HepG2 (cell line): ENCODE measurements around the gene CNTFR. TPM values are rescaled to one million over a fixed set of nuclear protein-coding genes. Genes with fewer than 3 reads are reported as not detected.
A peak's percentile ranks its signal among the peaks of the same experiment; 100 is the strongest.

Experiments used
- ATAC-seq: fragments of 200-7000 bp; cut with Tn5 transposase; 3 replicates; pipeline ENCODE4 v1.9.1; 2020; ENCODE audit warnings: mild to moderate bottlenecking, moderate library complexity
- BruUV-seq: library from RNA; stranded (reverse); fragments of 400-500 nt; replicated peaks from 2 replicates; lab custom pipeline; 2021; lab: Mats Ljungman, UMichigan
- CTCF ChIA-PET: fragments of 300-600 bp; formaldehyde crosslinking; extraction: SDS; loops from one replicate; lab custom pipeline; 2021; ENCODE audit warnings: low total read pairs, inconsistent platforms, low intra/inter-chr PET ratio; lab: Yijun Ruan, JAX
- POLR2A ChIA-PET: fragments of 350-600 bp; sonication (Branson Sonifier 250); formaldehyde crosslinking; loops from one replicate; lab custom pipeline; 2020; ENCODE audit warnings: antibody characterized with exemption, inconsistent platforms; lab: Yijun Ruan, JAX
- DNase-seq: peaks from one replicate; pipeline ENCODE4 v3.0.0-alpha.2; 2015; ENCODE audit warnings: low spot score
- FAIRE-seq: peaks from 3 replicates; lab custom pipeline; 2011; peaks lifted over from hg19 to GRCh38; lab: Jason Lieb, UNC
- H2AFZ ChIP-seq: one replicate; pipeline ENCODE4 v1.6.1; 2011; ENCODE audit warnings: low read length, inconsistent platforms
- H3K27ac ChIP-seq: fragments of 300-600 bp; 3 replicates; pipeline ENCODE4 v1.8.0; 2011; ENCODE audit warnings: mixed run types, mild to moderate bottlenecking, mixed read lengths, low read length, inconsistent platforms; ENCODE audit not compliant: insufficient read depth; ENCODE audit errors: extremely low read length
- H3K27me3 ChIP-seq, 2 experiments: fragments of 200-600 bp in 1 of 2; 2 replicates in 1 of 2; 3 replicates in 1 of 2; pipeline versions ENCODE4 v1.6.0 to v1.8.0; 2011; ENCODE audit warnings: low read length in 2 of 2, mild to moderate bottlenecking in 2 of 2, moderate library complexity in 2 of 2, inconsistent platforms in 1 of 2; ENCODE audit not compliant: insufficient read depth in 2 of 2, control insufficient read depth in 1 of 2
- H3K36me3 ChIP-seq, 2 experiments: fragments of 200-600 bp in 1 of 2; replicated peaks in 1 of 2; 2 replicates in 1 of 2; 3 replicates in 1 of 2; pipeline versions ENCODE4 v1.5.1 to v1.8.0; 2011; ENCODE audit warnings: low read length in 2 of 2, inconsistent platforms in 1 of 2; ENCODE audit not compliant: insufficient read depth in 2 of 2, control insufficient read depth in 1 of 2
- H3K4me1 ChIP-seq: 2 replicates; pipeline ENCODE4 v1.5.1; 2012; ENCODE audit warnings: low read length, inconsistent platforms; ENCODE audit not compliant: insufficient read depth
- H3K4me2 ChIP-seq: 2 replicates; pipeline ENCODE4 v1.6.0; 2011; ENCODE audit warnings: low read depth, low read length, inconsistent platforms
- H3K4me3 ChIP-seq, 3 experiments: fragments of 200-600 bp in 1 of 3; sonication (generic), shearing (Covaris generic) in 1 of 3; replicated peaks in 1 of 3; 2 replicates each; pipeline ENCODE4 v1.5.1; 2011 to 2016; ENCODE audit warnings: low read length in 3 of 3, inconsistent platforms in 2 of 3, low read depth in 2 of 3, mild to moderate bottlenecking in 2 of 3, control low read depth in 1 of 3, mixed read lengths in 1 of 3; ENCODE audit not compliant: insufficient read depth in 1 of 3
- H3K79me2 ChIP-seq: one replicate; pipeline ENCODE4 v1.6.1; 2011; ENCODE audit warnings: low read length, inconsistent platforms; ENCODE audit not compliant: insufficient read depth
- H3K9ac ChIP-seq: 2 replicates; pipeline ENCODE4 v1.6.0; 2011; ENCODE audit warnings: mild to moderate bottlenecking, low read depth, low read length, inconsistent platforms; ENCODE audit not compliant: insufficient read depth
- H3K9me3 ChIP-seq: 2 replicates; pipeline ENCODE4 v1.5.1; 2012; ENCODE audit warnings: mild to moderate bottlenecking, low read length
- H4K20me1 ChIP-seq: 2 replicates; pipeline ENCODE4 v1.6.0; 2011; ENCODE audit warnings: inconsistent platforms, mild to moderate bottlenecking, low read length, moderate library complexity; ENCODE audit not compliant: insufficient read depth
- ATF6 ChIP-seq: sonication (generic); formaldehyde crosslinking; conservative IDR thresholded peaks from 2 replicates; pipeline ENCODE4 v1.4.0; 2020; ENCODE audit warnings: missing genetic modification reagents
- BORCS8-MEF2B ChIP-seq: sonication (generic); formaldehyde crosslinking; IDR thresholded peaks from 2 replicates; pipeline ENCODE4 v1.8.0; 2022; ENCODE audit warnings: mild to moderate bottlenecking, missing genetic modification reagents
- RAD21 ChIP-seq: fragments of 450-650 bp; formaldehyde crosslinking; IDR thresholded peaks from 2 replicates; pipeline ENCODE4 v1.5.0; 2020; ENCODE audit warnings: mild to moderate bottlenecking
- RFX1 ChIP-seq: fragments of 450-650 bp; IDR thresholded peaks from 2 replicates; pipeline ENCODE4 v1.6.1; 2017
- RXRA ChIP-seq: sonication (generic); formaldehyde crosslinking; IDR thresholded peaks from 2 replicates; pipeline ENCODE4 v1.5.1; 2020; ENCODE audit warnings: missing genetic modification reagents
- SNAI1 ChIP-seq: sonication (generic); formaldehyde crosslinking; IDR thresholded peaks from 2 replicates; pipeline ENCODE4 v1.5.0; 2020; ENCODE audit warnings: mild to moderate bottlenecking, missing genetic modification reagents, borderline replicate concordance
- SOX6 ChIP-seq, 2 experiments: fragments of 450-650 bp in 1 of 2; sonication (generic) in 1 of 2; formaldehyde crosslinking in 1 of 2; IDR thresholded peaks; 2 replicates each; pipeline versions ENCODE4 v1.4.0 to v1.6.1; 2017 to 2020; ENCODE audit warnings: antibody characterized with exemption in 1 of 2, mild to moderate bottlenecking in 1 of 2, missing genetic modification reagents in 1 of 2
- SRSF4 ChIP-seq: fragments of 200-400 bp; formaldehyde crosslinking; IDR thresholded peaks from one replicate; pipeline ENCODE4 v1.6.1; 2018; ENCODE audit warnings: mild to moderate bottlenecking, low read depth, low read length, moderate library complexity; ENCODE audit not compliant: poor library complexity, severe bottlenecking
- STAG1 ChIP-seq: sonication (generic); formaldehyde crosslinking; IDR thresholded peaks from 2 replicates; pipeline ENCODE4 v1.4.0; 2020; ENCODE audit warnings: missing genetic modification reagents
- TEAD2 ChIP-seq: sonication (generic); formaldehyde crosslinking; IDR thresholded peaks from 2 replicates; pipeline ENCODE4 v1.9.0; 2021; ENCODE audit warnings: missing genetic modification reagents
- ZBTB37 ChIP-seq: sonication (generic); formaldehyde crosslinking; IDR thresholded peaks from 2 replicates; pipeline ENCODE4 v1.4.0; 2020; ENCODE audit warnings: mild to moderate bottlenecking, missing genetic modification reagents
- ZNF337 ChIP-seq: sonication (generic); formaldehyde crosslinking; IDR thresholded peaks from 2 replicates; pipeline ENCODE4 v1.5.1; 2020; ENCODE audit warnings: missing genetic modification reagents, low read depth, mild to moderate bottlenecking, borderline replicate concordance
- ZNF576 ChIP-seq: sonication (generic); formaldehyde crosslinking; IDR thresholded peaks from 2 replicates; pipeline ENCODE4 v1.4.0; 2020; ENCODE audit warnings: mild to moderate bottlenecking, missing genetic modification reagents
- WGBS: methylation state at CpG from one replicate; pipeline ENCODE4 v1.1.6; 2017; ENCODE audit warnings: low lambda C conversion rate; 5-methylcytosine and 5-hydroxymethylcytosine counted together
- in situ Hi-C: cut with HindIII; loops from 2 replicates; pipeline ENCODE4 v1.10.0; 2017; ENCODE audit warnings: low pct_unique_long_range_greater_than_20kb; ENCODE audit not compliant: extremely low pct_ligation_motif_present
- intact Hi-C: fragments of 100-400 bp; cut with micrococcal nuclease; formaldehyde crosslinking; loops from one replicate; pipeline ENCODE4 v1.10.0; 2022; ENCODE audit not compliant: unreplicated experiment
- polyA plus RNA-seq, 8 experiments: library from polyadenylated mRNA; depleted of rRNA in 3 of 8; stranded (reverse) in 7 of 8; unstranded in 1 of 8; fragments of >200 nt; fragmentation: Illumina TruSeq in 4 of 8; extraction: Trizol in 4 of 8; gene quantifications; 2 replicates each; pipeline versions ENCODE4 v1.2.1 to v1.2.3, GENCODE V29; 2011 to 2016; ENCODE audit warnings: low read depth in 4 of 8, missing spikeins in 1 of 8, mixed read lengths in 1 of 8; ENCODE audit not compliant: insufficient read depth in 1 of 8
- total RNA-seq, 5 experiments: library from RNA; depleted of rRNA; stranded (reverse); fragments of >200 nt; fragmentation: Illumina TruSeq; extraction: Trizol; gene quantifications; 2 replicates each; pipeline ENCODE4 v1.2.3, GENCODE V29; 2016; ENCODE audit warnings: low read depth in 1 of 5

Gene CNTFR
- total and polyA plus RNA-seq, 2 of the 13 experiments (the other 11 are each of a cell fraction or from before 2014, with no cell fraction given) = not detected

GRCh38 chr9:34502471-34502870 is 87.1 kb downstream of the CNTFR start:
- BruUV-seq = no TSS peak

GRCh38 chr9:34501889-34502425 is 87.6 kb downstream of the CNTFR start:
- peaks cover 23% of the 10 kb centered on the region for H3K4me1 ChIP-seq
- H2AFZ ChIP-seq = no peak overlapping the region
- peak; percentile 55 for FAIRE-seq
- H3K4me3 ChIP-seq = no peak overlapping the region
- ChIA-PET POLR2A (interaction anchor here (0.8 to 1.9 kb wide), 4 partner anchors 11 to 168 kb away, joined by 3 to 10 read pairs (median 3); no protein-coding TSS in a partner anchor), CTCF (interaction anchor here (1.7 to 3.9 kb wide), 4 partner anchors 45 to 169 kb away, joined by 5 to 28 read pairs (median 14); no protein-coding TSS in a partner anchor)
- no peaks in the 10 kb centered on the region for H3K9me3 ChIP-seq
- no peak overlapping the region for H3K27ac ChIP-seq
- no peaks in the 10 kb centered on the region for H3K79me2 ChIP-seq
- in situ Hi-C loops = loop anchor here (5.0 kb wide), 1 partner anchor 70 kb away; no protein-coding TSS in a partner anchor
- intact Hi-C loops = loop anchor here (1.0 to 10.0 kb wide), 4 partner anchors 9 to 167 kb away; no protein-coding TSS in a partner anchor
- peak; percentile 87 for ATAC-seq
- H3K4me2 ChIP-seq = 0 out of 2 replicates have a peak overlapping the region, but pooled peaks have one; percentile 29
- no peak overlapping the region for H3K9ac ChIP-seq
- BruUV-seq = no TSS peak
- no peaks in the 10 kb centered on the region; the same call in 1 of the 2 replicates for H4K20me1 ChIP-seq
- H3K27me3 ChIP-seq = peaks cover 0 to 28% of the 10 kb centered on the region in 2 experiments; a peak in 2 of 5 replicates
- WGBS = 8% methylated on average over 5 of the region's 5 CpGs
- no peaks in the 10 kb centered on the region for H3K36me3 ChIP-seq
- DNase-seq = peak; percentile 83
- TF ChIP-seq ATF6 (CRISPR knock-in tag) (no peak), SNAI1 (CRISPR knock-in tag) (no peak), ZBTB37 (CRISPR knock-in tag) (no peak), RXRA (0 out of 2 replicates have a peak, but pooled peaks have one; percentile 14), SOX6 (IDR thresholded peaks at IDR 0.05) (no peak), SOX6 (CRISPR knock-in tag; IDR thresholded peaks at IDR 0.05) (0 out of 2 replicates have a peak, but pooled peaks have one; percentile 28), SRSF4 (no peak), RAD21 (peak; percentile 25; the same call in 1 of the 2 replicates), ZNF576 (CRISPR knock-in tag) (no peak), STAG1 (peak; percentile 66), RFX1 (no peak), BORCS8-MEF2B (CRISPR knock-in tag) (no peak)

More at GRCh38 chr9:34502471-34502870, 87.1 kb downstream of the CNTFR start:
- ATAC-seq = peak; percentile 37
- H3K9ac ChIP-seq = no peak overlapping the region
- H3K36me3 ChIP-seq = no peaks in the 10 kb centered on the region
- ChIA-PET POLR2A (interaction anchor here (1.0 to 1.9 kb wide), 2 partner anchors 10 to 168 kb away, joined by 3 to 10 read pairs; no protein-coding TSS in a partner anchor), CTCF (interaction anchor here (1.7 to 3.9 kb wide), 3 partner anchors 45 to 99 kb away, joined by 5 to 28 read pairs (median 19); no protein-coding TSS in a partner anchor)
- no CpG with 5 or more reads among the region's 10 CpGs for WGBS
- peaks cover 23% of the 10 kb centered on the region for H3K4me1 ChIP-seq
- H2AFZ ChIP-seq = no peak overlapping the region
- intact Hi-C loops = loop anchor here (5.0 to 10.0 kb wide), 3 partner anchors 45 to 168 kb away; no protein-coding TSS in a partner anchor
- no peak for FAIRE-seq
- 0 out of 2 replicates have a peak overlapping the region, but pooled peaks have one; percentile 29 for H3K4me2 ChIP-seq
- no peak overlapping the region for H3K27ac ChIP-seq
- TF ChIP-seq TEAD2 = no peak
- TF ChIP-seq ZNF337 (CRISPR knock-in tag) = no peak
- TF ChIP-seq RXRA = peak; percentile 34; the same call in 1 of the 2 replicates
- no peaks in the 10 kb centered on the region for H3K9me3 ChIP-seq
- no peaks in the 10 kb centered on the region for H3K79me2 ChIP-seq
- peaks cover 0 to 29% of the 10 kb centered on the region in 2 experiments; a peak in 2 of 5 replicates for H3K27me3 ChIP-seq
- no peaks in the 10 kb centered on the region; the same call in 1 of the 2 replicates for H4K20me1 ChIP-seq
- in situ Hi-C loops = loop anchor here (5.0 kb wide), 1 partner anchor 70 kb away; no protein-coding TSS in a partner anchor
- H3K4me3 ChIP-seq = no peak overlapping the region
- peak; percentile 18 for DNase-seq
